Superior temporal gyrus (tissue), 1 donor: ENCODE data around the gene SCAMP3.

Experiments used
- DNase-seq: peaks from one replicate; pipeline ENCODE4 v3.0.0-alpha.2; 2016; ENCODE audit errors: extremely low spot score

Gene SCAMP3

DNA sequence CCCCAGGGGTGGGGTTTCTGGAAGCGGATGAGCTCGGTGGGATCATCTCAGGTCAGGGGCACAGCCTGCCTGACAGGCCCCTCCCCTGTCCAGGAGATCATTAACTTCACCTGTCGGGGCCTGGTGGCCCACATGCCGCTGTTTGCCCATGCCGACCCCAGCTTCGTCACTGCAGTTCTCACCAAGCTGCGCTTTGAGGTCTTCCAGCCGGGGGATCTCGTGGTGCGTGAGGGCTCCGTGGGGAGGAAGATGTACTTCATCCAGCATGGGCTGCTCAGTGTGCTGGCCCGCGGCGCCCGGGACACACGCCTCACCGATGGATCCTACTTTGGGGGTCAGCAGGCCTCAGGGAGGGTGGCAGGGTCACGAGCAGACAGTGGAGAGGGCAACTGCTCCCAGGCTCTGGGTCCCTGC lies 23.5 kb upstream of the SCAMP3 start:
- DNase-seq, result no peak

DNA sequence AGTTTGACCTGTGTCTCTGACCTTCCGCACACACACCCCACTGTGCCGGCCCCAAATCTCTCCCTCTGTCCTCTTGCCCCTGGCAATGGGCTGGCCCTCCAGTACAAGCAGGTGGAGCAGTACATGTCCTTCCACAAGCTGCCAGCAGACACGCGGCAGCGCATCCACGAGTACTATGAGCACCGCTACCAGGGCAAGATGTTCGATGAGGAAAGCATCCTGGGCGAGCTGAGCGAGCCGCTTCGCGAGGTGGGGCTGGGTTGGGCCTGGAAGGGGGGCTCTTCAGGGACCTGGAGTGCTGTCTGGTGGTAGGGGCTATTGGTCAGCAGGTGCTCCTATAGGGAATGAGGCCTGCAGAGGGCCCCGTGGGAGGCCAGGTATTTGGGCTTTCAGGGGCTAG lies 22.9 kb upstream of the SCAMP3 start:
- no peak for DNase-seq

DNA sequence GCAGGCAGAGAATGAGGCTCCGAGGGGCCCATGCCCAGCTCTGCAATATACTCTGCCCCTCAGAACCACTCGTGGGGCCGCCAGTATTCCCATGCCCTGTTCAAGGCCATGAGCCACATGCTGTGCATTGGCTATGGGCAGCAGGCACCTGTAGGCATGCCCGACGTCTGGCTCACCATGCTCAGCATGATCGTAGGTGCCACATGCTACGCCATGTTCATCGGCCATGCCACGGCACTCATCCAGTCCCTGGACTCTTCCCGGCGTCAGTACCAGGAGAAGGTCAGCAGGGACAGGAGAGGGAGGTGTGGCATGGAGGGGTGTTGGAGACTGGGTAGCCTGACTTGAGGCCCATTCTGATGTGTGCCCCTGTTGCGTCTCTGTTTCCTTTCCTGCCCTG lies 22.3 kb upstream of the SCAMP3 start:
- no peak for DNase-seq

DNA sequence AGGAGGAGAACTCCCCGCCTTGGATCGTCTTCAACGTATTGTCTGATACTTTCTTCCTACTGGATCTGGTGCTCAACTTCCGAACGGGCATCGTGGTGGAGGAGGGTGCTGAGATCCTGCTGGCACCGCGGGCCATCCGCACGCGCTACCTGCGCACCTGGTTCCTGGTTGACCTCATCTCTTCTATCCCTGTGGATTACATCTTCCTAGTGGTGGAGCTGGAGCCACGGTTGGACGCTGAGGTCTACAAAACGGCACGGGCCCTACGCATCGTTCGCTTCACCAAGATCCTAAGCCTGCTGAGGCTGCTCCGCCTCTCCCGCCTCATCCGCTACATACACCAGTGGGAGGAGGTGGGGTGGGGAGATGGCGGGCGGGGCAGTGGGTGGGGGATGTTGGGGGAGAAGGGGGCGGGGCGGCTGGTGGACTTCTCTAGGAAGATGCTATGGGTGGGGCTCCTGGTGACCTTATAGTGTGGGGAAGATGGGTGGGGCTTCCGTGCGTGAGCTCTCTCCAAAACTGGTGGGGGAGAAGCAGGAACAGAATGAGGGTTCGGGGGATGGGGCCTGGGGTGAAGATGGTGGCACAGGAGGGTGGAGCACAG lies 20.4 kb upstream of the SCAMP3 start:
- no peak for DNase-seq

DNA sequence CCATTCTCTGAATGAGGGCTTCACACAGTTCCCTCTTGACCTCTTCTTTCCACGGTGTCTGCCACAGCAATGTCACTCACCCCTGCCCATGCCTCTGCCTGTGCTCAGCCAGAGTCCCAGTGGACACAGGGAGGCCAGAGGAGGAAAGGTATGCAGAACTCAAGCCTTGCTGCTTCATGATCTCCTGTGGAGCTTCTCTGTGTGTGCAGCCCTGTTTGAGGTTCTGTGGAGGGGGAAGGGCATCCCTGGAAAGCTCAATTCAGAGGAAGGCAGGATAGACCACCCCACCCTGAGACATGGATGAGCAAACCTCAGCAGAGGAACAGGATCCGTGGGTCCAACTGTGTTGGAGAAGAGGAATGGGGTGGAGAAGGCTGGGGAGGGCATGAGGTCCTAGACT lies 17.1 kb upstream of the SCAMP3 start:
- DNase-seq, result peak; percentile 11

DNA sequence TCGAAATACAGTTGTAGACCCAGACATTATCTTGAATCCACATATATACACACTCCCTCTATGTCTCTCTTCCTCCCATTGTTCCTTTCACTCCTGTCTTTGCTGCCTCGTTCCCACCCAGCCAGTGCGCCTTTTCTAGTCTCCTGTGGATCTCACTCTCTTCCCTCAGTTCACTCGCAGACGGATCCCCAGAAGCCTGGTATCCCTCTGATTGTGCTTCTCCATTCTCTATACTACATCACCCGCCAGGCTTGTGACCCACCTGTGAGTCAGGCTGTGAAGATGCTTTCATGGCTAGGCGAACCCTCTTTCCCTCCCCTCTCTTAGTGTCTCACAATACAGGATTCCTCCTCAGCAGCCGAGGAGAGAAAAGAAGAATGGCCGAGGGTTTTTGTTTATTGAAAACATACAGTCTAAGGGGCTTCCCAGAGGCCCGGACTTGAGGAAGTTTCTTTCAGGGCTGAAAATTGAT lies 16.6 kb upstream of the SCAMP3 start:
- DNase-seq, result peak; percentile 18

DNA sequence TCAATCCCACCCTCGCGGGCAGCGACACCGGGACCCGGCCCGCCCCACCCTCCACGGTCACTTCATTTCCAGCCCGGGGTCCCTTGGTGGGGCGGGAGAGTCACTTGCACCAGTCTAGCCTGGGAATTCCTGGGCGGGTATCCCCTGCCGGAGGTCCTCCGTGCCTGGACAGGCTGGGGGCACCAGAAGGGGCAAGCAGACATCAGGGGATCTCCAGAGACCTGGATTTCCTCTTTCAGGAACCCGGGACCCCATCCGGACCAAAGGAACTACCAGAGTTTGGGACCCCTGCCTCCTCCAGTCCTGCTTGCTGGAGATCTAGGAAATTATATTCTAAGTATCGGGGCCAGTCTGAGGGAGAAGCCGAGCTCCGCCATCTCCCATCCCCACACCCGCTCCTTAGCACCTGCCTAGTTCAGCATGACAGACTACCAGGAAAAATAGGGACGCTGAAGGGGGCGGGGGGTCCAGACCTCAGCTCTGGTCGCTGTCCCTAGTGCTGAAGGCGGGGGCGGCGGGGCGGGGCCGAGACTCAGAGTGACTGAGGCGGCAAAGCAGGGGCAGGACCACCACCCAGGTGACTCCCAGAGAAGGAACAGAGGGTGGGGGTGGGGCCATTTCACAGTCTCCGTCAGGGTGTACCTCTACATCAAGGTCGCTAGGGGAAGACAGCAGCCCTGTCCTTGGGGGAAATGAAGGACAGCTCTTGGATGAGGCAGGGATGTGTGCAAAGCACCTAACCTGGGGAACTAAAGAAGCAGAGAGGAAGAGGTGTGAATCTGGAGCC lies 15.9 kb upstream of the SCAMP3 start:
- peak; percentile 34 for DNase-seq

DNA sequence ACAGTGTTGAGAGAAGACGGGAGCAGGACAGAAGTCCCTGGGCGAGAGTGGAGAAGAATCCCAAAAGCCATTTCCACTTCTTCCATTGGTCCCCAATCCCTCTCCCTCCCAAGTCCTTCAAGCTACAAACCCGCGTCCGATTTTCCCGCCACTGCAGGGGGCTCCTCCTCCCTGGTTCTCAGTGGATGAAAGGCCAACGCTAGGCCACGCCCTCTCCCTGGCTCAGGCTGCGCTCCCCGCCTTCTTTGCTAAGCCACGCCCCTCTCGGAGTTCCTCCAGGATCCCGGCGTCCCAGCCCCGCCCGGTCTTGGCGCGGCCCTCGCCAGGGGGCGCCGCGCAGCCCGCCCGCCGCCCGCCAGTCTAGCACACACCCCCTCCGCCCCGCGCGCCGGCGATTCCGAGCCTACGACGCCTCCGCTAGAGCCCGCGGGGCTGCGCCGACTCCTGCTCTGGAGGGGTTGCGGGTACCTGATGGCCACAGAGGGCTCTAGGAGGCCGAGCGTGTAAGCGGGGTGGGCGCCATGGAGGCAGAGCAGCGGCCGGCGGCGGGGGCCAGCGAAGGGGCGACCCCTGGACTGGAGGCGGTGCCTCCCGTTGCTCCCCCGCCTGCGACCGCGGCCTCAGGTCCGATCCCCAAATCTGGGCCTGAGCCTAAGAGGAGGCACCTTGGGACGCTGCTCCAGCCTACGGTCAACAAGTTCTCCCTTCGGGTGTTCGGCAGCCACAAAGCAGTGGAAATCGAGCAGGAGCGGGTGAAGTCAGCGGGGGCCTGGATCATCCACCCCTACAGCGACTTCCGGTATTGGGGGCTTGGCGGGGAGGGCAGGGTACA lies 15.1 kb upstream of the SCAMP3 start, which contains the start of gene HCN3:
Gene HCN3, plus strand, starts transcription at position 394 of the 832 bp plus-strand sequence. Its CDS starts 128 bp downstream, at position 522.
- peak; percentile 98 for DNase-seq

DNA sequence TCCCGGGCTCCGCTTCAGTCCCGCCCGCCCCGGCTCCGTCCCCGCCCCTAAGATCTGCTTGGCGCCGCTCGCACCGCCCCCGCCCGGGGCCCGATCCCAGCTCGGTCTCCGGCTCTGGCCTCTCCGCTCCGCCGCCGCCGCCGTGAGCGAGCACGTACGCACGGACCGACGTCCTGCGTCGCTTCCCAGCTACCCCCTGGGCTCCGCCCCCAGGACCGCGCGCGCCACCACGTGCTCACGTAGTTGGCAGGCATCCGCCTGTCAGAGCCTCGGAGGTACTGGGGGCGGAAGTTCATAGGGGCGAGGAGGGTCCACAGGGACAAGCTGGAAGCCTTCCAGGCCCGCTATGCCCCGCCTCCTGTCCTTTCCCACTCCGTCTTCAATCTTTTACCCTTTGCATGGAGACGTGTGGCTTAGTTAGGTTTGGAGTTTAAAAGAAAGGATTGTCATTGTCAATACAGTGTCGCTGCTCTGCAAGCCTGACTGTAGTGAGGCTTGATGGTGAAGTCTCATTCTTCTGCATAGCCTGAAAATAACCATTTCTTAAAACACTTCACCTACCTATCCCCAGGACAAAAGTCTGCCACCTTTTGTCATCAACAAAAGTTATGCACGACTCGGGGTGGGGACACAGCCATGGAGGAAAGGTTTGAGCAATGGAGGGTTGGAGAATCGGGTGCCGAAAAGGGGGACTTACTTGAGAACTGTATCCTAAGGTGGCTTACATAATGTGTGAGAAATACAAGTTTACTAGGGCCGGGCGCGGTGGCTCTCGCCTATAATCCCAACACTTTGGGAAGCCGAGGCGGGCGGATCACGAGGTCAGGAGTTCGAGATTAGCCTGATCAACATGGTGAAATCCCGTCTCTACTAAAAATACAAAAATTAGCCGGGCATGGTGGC lies 11.4 kb upstream of the SCAMP3 start, which contains the start of gene CLK2:
Gene CLK2, minus strand, starts transcription at position 162 of the 903 bp plus-strand sequence. CDS start 2,527 bp downstream, outside the sequence.
- DNase-seq, result peak; percentile 94

DNA sequence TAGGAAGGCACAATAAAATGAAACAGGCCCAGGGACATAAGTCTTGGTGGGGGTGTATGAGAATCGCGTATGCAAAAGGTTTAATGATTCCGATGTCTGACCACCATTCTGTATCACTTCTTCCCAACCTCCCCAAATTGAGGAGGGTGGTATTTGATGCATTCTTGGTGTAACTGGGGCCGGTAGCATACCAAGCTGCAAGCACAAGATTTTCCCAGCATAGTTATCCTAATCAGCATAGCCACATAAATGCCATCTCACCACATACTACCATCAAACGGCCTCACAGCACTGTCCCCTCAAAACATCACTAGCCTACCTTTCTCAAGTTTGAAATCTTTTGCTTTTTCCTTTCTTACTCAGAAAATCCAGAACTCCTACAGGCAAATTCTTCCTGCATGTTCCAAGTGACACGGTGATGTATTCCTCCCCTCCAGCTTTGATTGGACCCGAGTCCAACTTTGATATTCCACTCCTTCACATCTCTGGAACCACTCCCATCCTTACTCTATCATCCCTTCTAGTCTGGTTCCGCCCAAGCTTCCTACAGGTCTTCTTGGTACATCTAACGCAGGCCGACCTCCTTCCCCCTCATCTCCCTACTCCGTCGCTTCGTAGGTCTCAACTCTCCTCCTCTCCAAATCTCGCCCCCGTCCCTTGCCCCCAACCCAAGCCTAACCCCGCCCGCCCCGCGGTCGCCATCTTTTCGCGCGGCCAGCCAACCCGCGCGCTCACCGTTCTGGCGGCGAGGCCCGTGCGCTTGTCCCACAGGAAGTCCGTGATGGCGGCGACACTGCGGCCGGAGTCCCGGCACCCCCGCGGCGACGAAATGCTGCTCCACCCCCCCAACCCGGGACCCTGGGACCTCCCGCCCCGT lies 10.5 kb upstream of the SCAMP3 start:
- peak; percentile 38 for DNase-seq

DNA sequence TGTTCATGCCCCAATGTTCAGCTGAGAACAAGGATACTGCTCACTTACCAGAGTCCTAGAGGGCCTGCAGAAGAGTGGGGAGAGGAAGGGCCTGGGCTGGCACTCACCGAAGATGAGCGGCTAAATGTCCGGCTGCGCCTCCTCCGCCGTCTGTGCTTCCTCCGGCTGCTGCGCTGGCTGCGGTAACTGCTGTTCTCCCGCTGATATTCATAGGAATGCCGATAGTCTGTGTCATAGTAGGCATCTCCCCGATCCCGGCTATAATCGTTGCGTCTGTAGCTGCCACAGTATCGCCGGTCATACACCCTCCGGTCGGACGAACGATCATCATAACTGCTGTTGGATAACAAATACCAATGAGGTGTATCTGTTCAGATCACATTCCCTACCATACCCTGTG lies 7.2 kb upstream of the SCAMP3 start:
- DNase-seq, result no peak

DNA sequence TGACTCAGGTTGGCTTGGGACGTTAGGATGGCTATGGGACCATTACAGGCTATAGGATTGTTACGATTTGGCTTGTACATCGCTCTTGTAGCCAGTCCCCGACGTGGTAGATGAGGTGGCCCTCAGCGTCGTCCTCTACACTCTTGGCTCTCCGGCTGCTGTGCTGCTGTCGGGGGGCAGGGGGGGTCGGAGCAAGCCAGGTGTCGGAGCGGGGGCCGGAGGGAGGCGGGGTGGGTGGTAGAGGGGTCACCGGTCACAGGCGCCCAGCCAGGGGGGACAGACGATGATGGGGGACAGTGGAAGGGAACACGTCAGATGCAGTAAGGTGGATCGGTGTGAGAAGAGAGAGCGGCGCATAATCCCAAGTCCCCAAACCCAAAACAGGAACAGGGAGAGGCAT lies 6.5 kb upstream of the SCAMP3 start:
- no peak for DNase-seq

DNA sequence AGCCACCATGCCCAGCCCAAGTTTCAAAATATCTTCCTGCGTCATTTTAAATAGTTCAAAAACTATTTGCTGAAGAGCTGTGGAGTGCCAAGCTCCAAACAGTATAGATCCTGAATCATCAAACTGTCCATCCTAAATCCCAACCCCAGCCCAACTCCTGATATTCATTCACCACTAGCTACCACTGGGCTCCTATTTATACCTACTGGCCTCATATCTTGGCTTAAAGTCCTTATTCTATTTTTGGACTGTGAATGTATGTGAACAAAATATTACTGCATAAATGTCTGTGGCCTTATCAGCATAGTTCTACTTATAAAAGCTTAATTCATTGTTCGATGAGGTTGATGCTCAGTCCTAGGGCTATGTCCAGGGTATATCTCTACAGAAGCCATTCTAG lies 5.2 kb upstream of the SCAMP3 start:
- DNase-seq, result no peak

DNA sequence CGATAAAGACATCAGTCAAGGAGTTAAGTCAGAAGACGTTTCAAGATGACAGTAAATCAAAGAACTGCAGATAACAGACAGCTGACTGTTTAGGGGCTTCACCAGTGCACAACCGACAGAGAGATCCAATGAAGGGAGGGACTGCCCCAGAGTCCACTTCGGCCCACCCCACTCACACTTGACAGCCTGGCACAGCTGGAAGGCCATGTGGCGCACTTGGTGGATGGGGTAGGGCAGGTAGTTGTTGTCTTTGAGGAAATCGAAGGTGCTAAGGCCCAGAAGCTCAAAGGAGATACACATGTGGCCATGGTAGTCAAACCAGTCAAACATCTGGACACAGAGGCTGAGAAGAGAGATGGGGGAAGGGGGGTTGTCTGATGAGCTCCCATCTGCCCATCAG lies 4.4 kb upstream of the SCAMP3 start:
- DNase-seq, result no peak

DNA sequence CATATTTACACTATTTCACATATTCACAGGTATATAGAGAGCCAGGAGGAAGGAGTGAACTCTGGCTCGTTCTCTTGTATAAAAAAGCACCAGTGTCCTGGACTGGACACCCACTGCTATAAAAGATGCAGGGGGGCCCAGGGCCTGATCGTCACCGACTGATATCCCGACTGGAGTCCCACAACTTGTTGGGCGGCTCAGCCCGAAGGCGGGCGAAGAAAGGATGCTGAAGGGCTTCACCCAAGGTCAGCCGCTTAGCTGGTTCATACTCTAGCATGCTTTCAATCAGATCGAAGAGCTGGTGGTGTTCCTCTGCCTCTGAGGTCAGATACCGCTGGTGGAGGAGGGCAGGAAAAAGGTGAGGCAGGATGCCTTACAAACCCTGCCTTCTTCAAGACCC lies 907 bp upstream of the SCAMP3 start:
- no peak for DNase-seq

DNA sequence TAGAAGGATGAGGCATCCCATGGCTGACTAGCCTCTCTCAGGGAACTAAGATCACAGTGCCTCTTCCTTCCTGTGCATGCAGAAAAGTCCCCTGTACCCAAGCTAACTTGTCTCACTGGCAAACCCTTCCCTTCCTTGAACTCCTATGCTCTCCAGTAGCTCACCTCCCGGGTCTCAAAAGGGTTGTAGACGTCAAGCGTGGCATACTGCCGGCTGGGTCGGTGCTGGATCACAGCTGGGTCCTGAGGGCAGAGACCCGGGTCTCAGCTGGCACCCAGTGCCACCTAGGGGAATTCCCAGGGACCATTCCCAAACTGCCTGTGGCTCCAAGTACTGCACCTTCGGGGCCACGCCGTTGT lies 688 bp downstream of the SCAMP3 start:
- DNase-seq, result no peak

DNA sequence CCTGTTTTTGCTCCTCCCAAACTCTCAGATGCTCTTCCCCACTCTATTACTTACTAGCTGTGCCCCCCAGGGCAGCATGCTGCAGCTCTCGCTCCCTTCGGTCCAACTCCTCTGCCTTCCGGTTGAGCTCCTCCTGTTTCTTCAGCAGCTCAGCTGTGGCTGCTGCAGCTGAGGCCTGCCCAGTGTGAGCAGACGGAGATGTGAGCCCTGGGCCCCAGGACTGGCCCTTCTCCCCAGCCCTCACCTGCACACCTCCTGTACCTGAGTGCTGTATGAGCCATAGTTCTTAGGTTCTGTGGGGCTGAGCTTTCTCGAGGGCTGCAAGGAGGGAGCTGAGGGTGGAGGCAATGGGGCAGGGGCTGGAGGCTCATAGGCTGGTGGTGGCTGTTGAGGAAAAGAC lies 1.9 kb downstream of the SCAMP3 start:
- DNase-seq, result no peak

DNA sequence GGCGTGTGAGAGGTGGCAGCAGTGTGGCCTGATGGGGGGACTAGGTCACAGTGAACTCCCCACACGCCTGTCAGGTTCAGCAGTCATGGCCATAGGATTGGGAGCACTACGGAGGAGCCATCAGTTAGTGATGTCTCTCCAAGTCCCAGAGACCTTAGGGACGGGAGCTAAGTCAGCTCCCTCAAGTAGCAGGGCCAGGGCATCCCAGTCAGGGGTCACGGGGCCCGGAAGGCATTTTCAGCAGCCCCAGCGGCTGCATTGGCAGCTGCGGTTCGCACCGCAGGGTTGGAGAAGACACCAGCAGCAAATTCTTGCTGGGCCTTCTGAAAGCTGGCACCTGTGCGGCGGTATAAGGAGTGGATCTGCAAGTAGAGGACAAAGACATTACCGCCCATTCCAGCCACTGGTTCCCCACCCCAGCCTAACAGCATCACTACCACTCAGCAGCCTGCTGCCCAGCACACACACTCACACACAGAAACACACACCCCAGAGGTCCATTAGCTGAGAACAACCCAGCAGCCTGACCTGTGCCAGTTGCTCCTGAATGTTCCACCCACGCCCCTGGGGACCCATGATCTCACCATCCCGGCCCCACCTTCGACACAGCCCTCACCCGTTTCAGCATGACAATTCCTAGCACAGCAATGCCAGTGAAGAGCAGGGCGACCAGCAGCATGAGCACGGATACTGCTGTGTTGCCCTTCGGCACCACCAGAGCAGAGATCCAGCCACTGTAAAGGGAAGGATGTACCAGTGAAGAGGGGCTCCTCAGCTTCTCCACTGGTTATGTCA lies 5.9 kb downstream of the SCAMP3 start:
- no peak for DNase-seq

DNA sequence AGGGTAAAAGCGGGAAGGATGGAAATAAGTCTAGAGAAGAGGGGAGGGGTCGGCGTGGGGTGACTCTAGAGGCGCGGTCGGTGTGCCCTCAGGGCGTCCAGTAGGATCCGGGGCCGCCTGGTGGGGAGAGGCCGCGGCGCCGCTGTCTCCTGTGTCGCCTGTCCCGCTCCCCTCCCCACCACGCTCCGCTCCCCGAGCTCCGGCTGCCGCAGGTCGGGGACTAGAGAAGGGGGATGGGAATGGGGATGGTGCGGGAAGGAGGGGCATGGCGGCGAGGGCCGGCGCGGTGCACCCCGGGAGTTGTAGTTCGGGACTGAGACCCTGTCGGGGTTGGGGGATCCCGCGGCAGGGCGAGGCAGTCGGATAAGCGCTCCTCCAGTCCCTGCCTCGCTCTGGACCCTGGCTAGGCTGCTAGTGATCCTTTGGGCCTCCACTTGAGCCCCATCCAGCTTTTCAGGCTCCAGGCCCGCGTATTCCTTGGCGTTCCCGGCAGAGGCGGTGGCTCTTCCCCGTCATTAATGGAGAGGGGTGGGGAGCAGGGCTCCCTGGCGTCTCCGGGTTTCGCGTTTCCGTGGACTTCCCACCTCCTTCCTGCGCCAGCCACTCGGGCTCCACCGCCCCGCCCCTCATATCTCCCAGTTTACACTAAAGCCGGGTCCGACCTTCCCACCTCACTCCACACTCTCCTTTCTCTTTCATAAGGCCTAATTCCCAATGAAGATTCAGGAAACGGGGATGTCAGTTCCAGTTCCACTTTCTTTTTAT lies 6.7 kb downstream of the SCAMP3 start, which contains the start of gene ENTREP3:
Gene ENTREP3, minus strand, starts transcription at position 241 of the 765 bp plus-strand sequence. CDS start 606 bp downstream, outside the sequence.
- DNase-seq, result peak; percentile 89
